Activated CD8-positive, alpha-beta memory T cell treated with anti-CD3 and anti-CD28 coated beads for 1 hour (primary cell): ENCODE measurements around the gene TIPRL.
"Not testable (repeated sequence)": the region's sequence is repeated elsewhere in the genome, so short reads cannot be mapped to it uniquely, and the experiment has no call there.

Source experiments
- DNase-seq, 2 donors: peaks; one replicate each; pipeline ENCODE4 v3.0.0-alpha.2; 2020; ENCODE audit warnings: low read depth in 1 of 2; ENCODE audit errors: extremely low read depth in 1 of 2

The TIPRL gene

DNA sequence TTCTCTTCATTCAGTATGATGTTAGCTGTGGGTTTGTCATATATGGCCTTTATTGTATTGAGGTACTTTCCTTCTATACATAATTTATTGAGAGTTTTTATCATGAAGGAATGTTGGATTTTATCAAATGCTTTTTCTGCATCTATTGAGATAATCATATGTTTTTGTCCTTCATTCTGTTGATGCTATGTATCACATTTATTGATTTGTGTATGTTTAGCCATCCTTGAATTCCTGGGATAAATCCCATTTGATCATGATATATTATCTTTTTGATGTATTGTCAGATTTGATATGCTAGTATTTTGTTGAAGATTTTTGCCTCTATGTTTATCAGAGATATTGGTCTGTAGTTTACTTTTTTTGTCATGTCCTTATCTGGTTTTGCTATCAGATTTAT lies 21.1 kb upstream of the TIPRL start:
- DNase-seq: no peak

DNA sequence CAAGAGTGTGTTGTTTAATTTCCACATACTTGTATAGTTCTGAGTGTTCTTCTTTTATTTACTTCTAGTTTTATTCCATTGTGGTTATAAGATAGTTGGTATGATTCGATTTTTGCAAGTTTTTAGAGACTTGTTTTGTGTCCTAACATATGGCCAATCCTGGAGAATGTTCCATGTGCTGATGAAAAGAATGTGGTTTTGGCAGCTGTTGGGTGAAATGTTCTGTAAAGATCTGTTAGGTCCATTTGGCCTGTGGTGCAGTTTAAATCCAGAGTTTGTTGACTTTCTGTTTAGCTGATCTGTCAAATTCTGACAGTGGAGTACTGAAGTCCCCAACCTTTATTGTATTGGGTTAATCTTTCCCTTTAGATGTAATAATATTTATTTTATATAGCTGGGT lies 19.5 kb upstream of the TIPRL start:
- DNase-seq: no peak

DNA sequence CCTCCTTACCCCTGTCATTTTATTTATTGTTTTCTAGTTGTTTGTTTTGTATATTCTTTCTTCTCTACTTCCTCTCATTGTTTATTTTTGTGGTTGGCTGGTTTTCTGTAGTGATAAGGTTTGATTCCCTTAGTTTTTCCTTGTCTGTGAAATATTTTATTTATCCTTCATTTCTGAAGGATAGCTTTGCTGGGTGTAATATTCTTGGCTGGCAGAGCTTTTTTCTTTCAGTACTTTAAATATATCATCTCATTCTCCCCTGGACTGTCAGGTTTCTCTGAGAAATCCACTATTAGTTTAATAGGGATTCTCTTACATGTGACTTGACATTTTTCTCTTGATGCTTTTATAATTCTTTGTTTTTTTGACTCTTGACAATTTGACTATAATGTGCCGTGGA lies 18.8 kb upstream of the TIPRL start:
- no peak for DNase-seq

DNA sequence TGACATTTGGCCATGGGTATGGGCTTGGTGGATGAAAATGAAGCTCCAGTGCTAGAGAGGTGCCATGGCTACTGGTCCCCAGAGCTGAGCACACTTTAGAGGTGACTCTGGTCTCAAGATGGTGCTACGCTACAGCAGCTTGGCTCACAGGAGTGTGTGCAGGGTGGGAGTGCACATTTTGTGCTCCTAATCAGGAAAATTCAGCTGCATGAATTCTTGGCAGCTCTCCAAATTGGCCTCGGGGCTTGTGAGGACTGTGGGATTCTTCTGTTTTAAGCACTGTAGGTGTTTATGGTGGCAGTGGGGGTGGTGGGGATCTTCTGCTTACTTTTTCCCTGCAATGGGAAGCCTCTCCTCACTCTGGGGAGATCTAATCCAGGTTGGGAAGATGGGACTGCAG lies 17.3 kb upstream of the TIPRL start:
- DNase-seq: no peak

DNA sequence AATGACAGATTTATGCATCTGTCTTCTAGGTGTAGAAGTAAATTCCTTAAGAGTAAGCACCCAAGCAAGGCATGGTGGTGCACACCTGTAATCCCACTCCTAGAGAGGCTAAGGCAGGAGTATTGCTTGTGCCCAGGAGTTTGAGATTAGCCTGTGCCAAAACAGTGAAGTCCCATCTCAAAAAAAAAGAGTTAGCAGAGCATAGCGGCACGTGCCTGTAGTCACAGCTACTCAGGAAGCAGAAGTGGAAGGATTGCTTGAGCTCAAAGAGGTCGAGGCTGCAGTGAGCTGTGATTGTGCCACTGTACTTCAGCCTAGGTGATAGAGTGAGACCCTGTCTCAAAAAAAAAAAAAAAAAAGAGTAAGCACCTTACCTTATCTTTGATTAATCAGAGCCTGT lies 15.1 kb upstream of the TIPRL start:
- DNase-seq: no peak

DNA sequence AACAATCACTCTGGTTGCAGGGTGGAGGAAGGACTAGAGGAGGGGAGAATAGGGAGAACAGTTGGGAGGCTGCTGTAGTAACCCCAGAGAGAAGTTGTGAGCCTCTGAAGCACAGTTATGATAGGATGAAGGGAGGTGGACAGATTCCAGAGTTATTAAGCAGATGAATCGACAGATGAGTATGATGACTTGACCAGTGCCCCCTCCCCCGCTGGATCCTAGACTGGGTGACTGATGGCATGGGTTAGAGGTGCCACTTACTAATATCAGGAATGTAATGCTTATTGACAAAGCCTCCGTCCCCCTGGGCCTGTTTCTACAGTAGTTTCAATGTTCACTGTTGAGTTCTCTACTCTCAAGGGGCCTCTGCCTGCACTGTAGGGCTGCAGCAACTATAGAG lies 14.0 kb upstream of the TIPRL start:
- DNase-seq: no peak

DNA sequence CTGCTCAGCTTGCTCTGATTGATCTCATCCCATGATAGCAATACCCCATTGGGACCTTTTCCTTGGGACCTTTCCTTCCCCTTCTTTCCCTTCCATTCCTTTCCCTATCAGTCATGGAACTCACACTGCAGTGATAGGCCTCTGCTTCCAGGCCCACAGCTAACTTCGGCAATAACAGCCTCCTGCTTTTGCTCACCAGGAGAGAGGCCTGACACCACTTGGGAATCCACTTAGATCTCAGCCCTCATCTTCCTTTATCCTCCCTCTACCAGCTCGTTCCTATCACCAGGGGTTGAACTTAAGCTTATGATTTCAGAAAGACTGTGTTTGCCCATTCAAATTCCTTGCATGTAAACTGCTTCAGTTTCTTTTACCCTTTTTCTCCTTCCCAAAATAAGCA lies 11.0 kb upstream of the TIPRL start:
- no peak for DNase-seq

DNA sequence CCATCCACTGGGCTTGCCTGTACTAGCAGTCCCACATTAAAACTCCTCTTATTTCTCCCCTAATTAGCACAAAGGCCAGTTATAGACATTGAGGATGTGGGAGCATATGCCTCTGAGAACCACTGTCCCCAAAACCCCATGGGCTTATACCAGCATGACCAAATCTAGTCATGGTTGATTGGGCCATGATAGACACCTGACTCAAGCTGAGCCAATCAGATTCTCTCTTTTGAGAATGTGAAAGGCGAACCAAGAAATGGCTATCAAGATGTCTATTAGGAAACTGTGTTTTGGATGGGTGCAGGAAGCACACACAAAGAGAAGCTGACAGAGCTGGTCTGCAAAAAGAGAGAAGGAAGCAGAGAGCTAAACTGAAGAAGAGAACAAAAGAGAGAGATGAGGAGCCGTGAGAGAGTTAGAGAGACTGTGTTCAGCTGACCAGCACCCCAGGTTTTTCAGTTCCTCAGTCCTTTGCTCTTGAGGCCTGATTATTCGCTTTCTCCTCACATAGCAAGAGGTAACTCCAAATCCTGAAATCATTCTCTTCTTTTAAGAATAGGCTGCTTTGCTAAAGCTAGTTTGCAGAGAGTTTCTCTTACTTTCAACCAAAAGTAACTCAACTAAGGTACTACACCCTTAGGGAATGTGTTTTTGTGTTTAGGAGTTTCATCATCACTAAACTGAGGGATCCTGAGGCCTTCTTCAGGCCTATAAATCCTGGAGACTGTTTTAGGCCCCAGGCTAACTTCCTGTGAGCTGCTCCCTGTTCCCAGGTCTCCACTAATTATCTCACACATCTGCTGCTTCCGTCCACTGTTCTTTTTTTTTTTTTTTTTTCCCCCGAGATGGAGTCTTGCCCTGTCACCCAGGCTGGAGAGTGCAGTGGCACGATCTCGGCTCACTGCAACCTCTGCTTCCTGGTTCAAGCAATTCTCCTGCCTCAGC lies 7.9 kb upstream of the TIPRL start:
- no peak for DNase-seq

DNA sequence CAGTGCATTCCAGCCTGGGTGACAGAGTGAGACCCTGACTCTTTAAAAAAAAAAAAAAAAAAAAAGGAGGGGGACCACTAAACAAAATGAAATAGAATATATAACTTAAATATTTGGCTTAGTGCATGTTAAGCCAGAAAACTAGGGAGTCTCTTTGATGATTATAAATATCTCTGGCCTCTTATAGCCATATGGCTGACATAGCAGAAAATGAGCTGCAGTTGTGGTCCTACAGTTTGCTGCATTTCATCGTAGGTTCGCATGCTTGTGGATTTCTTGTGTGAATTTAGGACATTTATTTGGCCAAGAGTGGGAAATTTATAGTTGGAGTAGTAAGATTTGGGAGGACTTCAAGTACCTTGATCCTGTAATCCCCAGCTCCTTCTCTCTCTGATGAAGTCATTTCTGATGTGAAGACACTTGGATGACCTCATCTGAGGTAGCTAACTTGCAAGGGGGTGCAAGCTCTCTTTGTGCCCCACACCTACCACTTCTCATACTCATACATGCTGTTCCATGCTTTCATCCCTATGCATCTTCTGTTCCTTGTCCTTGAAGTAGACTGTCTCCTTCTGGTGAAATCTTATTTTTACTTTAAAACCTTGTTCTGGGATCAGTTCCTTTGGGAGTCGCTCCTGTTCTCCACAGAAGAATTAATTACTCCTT lies 6.4 kb upstream of the TIPRL start:
- DNase-seq: no peak

DNA sequence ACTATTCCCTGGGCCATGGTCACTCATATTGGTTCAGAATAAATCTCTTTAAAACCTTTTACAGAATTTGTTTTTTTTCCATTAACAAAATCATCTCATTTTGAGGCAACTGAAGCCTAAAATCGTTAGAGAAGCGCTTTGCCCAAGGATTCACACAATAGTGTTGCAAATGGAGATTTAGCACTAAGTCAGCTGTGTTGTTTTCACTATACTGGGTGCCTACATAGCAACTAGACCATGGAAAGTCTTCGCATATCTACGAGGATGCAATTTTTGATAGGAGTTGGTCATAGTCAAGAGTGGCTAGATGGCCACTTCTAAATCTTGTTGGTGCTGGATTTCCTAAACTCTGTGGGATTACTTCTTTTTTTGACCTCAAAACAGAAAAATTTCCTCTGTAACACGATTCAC lies 530 bp upstream of the TIPRL start:
- DNase-seq: no peak

DNA sequence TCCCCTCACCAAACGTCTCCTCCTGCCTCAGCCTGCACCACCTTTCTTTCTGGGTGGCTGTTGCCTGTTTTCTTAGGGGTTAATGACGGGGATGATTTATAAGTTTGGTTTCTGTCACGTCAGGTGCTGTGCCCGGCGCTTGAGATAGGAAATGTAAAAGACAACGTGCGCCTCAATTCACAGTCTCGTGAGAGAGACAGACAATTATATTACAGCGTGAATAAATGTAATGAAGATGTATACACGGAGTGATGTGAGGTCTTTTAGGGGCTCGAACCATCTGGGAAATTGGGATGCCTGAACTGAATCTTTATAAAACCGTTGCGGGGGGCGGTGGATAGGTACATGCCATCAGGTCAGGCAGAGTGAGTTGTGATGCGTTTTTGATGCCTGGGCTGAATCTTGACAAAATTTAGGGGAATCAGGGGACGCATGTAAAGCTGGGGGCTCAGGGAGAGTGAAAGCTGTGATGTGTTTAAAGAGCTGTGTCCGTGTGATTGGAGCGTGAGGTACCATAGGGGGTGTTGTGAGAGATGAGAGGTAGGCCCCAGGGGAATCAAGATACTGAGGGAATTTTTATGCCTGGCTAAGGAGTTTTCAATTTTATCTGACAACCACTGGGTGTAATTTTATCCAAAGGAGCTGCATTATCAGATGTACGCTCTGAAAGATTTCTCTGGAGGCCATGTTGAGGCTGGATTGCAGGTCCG lies 831 bp downstream of the TIPRL start:
- DNase-seq: no peak

DNA sequence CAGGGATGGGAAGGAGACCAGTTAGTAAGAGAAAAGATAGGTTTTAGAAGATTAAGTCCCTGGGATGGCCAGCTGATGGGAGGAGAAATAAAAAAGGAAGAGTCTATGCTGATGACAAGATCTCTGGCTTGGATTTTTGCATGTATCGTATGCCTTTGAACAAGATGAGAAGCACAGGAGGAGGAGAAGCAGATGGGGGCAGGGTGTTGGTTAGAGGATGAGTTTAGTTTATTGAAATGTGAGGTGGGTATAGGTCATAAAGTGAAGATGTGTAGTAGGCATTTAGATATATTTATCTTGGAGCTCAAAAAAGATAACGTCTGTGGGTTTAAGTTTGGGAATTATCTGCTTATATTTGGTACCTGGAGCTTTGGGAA lies 1.4 kb downstream of the TIPRL start:
- no peak for DNase-seq

DNA sequence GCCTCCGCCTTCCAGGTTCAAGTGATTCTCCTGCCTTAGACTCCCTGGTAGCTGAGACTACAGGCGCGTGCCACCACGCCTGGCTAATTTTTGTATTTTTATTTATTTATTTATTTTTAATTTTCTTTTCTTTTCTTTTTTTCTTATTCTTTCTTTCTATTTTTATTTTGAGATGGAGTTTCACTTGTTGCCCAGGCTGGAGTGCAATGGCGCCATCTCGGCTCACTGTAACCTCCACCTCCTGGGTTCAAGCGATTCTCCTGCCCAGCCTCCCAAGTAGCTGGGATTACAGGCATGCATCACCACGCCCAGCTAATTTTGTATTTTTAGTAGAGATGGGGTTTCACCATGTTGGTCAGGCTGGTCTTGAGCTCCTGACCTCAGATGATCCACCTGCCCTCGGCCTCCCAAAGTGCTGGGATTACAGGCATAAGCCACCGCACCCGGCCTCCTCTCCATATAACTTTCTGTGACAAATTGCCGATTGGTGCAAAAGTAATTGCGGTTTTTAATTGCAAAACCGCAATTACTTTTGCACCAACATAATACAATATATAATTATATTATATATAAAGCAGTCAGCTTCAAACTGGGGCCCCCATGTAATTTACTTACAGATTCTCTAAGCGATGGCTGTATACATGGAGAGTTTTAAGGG lies 2.4 kb downstream of the TIPRL start:
- DNase-seq: not testable (repeated sequence)

DNA sequence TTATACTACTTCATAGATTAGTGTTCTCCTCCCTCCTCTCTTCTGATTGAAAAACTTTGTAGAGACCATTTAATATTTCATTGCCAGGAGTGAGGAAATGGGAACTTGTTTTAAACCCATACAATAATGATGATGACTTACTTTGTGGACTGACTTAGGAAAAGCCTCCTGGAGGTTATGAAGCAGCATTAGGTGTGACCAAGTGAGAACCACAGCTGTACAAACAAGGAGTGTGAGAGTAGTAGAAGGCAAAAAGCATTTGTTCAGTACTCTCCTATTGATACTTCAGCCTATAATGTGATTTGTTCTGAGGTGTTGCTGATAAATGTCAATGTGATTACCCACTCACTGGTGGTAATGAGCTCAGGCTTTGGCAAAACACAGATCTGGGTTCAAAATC lies 8.4 kb downstream of the TIPRL start:
- no peak for DNase-seq

DNA sequence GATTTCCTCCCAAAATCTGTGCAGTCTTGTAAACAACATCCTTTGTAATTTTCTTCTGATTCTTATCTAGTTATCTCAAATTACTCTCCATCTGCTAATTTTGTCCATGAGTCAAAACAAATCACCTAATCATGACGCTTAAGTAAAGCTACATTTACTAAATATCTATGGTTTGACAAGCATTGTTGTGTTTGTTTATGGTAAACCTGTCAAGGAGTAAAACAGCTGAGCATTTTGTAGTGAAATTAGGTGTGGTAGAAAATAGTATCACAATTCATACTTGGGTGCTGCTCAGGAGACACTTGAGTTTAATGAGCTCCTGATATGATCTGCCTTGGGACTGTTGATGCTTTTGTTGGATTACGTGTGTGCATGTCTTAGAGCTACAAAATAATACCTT lies 11.6 kb downstream of the TIPRL start:
- DNase-seq: no peak

DNA sequence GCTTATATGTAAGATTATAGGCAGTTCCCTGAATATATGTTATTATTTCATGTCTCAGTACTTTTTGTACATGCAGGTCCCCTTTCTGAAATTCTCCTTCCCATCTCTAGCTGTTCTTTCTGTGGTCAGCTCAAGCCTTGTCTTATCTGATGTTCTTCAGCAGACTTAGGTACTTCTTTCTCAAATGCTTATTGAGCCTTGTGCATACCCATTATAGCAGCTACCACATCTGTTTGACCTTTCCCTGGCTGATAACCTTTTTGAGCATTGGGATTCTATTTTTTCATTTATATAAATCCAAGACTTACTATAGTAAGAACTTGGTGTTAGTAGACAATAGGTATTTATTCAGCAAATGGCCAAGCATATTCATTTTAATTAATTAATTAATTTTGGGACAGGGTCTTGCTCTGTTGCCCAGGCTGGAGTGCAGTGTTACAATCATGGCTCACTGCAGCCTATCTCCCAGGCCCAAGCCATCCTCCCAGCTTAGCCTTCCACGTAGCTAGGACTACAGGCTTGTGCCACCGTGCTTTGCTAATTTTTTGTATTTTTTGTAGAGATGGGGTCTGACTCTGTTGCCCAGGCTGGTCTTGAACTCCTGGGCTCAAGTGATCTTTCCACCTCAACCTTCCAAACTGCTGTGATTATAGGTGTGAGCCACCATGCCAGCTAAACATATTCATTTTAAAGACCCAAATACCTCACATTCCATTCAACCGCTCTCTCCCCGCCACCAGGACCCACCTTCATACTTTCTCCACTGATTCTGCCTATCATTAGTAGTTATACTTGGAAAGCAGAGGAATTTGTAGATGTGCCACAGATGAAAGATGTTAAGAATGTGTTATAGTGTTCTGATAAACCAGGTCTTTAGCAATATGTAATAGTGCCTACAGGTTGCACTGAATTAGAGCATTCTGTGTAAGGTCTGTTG lies 16.7 kb downstream of the TIPRL start:
- no peak for DNase-seq

DNA sequence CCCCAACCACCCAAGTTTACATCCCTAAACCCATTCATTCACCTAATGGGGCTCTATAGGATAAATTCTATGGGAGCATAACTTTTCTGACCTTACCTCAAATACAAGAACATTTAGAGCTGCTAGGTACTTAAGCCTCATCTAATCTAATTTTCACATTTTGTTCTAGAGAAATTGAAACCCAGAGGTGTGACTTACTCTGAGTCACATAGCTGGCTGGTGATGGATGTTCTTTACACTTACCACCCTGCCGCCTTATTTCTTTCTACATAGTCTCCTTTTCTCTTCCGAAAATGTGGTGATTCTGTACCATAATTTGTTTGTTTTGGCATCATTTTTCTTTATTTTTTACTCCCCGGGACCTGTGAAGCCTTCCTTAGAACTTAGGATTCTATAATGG lies 20.3 kb downstream of the TIPRL start:
- no peak for DNase-seq

DNA sequence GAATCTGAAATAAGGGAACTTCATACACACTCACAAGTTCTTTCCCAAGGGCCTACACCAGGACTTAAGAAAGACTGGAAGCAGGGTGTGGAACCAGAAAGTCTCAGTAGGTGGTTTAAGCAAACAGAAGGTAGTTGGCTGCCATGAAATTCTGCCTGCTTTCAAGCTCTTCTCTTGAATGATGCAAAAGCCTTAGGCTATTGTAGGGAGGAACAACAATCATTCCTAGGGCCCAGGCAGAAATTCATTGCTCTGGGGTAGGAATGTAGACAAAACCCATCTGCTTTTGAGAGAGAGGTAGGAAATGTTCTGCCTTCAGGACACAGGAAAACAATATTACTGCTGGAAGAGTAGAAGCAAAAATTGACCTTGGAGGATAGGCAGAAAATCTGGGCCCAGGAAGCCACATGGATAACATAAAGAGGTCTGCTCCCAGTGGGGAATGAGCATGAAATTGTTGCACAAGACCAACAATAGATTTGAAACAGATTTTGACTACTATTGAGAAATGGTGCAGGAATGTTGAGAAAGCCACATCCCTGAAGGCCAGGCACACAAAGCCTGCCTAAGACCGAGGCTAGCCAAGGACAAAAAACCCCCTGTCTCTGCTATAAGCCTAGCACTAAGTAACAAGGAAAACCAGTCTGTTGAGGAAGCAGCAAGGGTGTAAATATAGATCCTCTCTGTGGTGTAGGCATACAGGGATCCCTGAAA lies 24.3 kb downstream of the TIPRL start:
- DNase-seq: no peak

DNA sequence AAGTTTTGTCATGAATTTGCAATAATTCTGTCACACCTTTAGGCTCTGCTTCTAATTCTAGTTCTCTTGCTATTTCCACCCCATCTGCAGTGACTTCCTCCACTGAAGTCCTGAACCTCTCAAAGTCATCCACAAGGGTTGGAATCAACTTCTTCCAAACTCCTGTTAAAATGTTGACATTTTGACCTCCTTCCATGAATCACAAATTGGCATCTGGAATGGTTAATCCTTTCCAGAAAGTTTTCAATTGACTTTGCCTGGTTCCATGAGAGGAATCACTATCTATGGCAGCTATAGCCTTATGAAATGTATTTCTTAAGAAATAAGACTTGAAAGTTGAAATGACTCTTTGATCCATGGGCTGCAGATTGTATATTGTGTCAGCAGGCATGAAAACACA lies 27.3 kb downstream of the TIPRL start:
- no peak for DNase-seq

DNA sequence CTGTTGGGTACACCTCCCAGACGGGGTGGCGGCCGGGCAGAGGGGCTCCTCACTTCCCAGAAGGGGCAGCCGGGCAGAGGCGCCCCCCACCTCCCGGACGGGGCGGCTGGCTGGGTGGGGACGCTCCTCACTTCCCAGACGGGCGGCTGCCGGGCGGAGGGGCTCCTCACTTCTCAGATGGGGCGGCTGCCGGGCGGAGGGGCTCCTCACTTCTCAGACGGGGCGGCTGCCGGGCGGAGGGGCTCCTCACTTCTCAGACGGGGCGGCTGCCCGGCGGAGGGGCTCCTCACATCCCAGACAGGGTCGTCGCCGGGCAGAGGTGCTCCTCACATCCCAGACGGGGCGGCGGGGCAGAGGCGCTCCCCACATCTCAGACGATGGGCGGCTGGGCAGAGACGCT lies 28.9 kb downstream of the TIPRL start:
- DNase-seq: not testable (repeated sequence)
